K562 (cell line): ENCODE data around the gene FBP1. TPM values are rescaled to one million over a fixed set of nuclear protein-coding genes. Genes with fewer than 3 reads are reported as not detected.

Source experiments
- ATAC-seq: fragments of 200-7000 bp; cut with Tn5 transposase; 3 replicates; pipeline ENCODE4 v1.9.1; 2020; ENCODE audit warnings: moderate library complexity
- BruUV-seq: library from RNA; stranded (reverse); fragments of 400-500 nt; replicated peaks from 2 replicates; lab custom pipeline; 2021; lab: Mats Ljungman, UMichigan
- CTCF ChIA-PET: fragments of 300-600 bp; formaldehyde crosslinking; extraction: SDS; loops from one replicate; lab custom pipeline; 2021; ENCODE audit warnings: low intra/inter-chr PET ratio; lab: Yijun Ruan, JAX
- POLR2A ChIA-PET: fragments of 300-600, 350-650 bp; sonication (Branson Sonifier 250); formaldehyde crosslinking; extraction: SDS; loops from one replicate; lab custom pipeline; 2021; ENCODE audit warnings: antibody characterized with exemption, inconsistent platforms; lab: Yijun Ruan, JAX
- DNase-seq, 4 experiments: peaks; one replicate each; pipeline versions ENCODE4 v3.0.0 to v3.0.0-alpha.2; 2011 to 2018; ENCODE audit warnings: low spot score in 3 of 4, mixed read lengths in 3 of 4; ENCODE audit errors: extremely low read depth in 1 of 4
- FAIRE-seq: peaks from 2 replicates; lab custom pipeline; 2011; peaks lifted over from hg19 to GRCh38; lab: Jason Lieb, UNC
- H2AFZ ChIP-seq: 2 replicates; pipeline ENCODE4 v1.6.0; 2011; ENCODE audit warnings: low read depth, low read length, control low read depth, inconsistent platforms
- H3K27ac ChIP-seq: fragments of 200-600 bp; 3 replicates; pipeline ENCODE4 v1.8.0; 2011; ENCODE audit warnings: low read depth, mild to moderate bottlenecking, control low read depth, inconsistent platforms, low read length, moderate library complexity, mixed read lengths; ENCODE audit errors: extremely low read depth
- H3K27me3 ChIP-seq, 2 experiments: fragments of 300-600 bp in 1 of 2; 2 replicates in 1 of 2; 3 replicates in 1 of 2; pipeline versions ENCODE4 v1.6.0 to v1.8.0; 2011; ENCODE audit warnings: inconsistent platforms in 2 of 2, low read length in 2 of 2, mild to moderate bottlenecking in 1 of 2, mixed read lengths in 1 of 2, moderate library complexity in 1 of 2; ENCODE audit not compliant: control insufficient read depth in 2 of 2, insufficient read depth in 2 of 2
- H3K36me3 ChIP-seq: fragments of 300-600 bp; 3 replicates; pipeline ENCODE4 v1.8.0; 2011; ENCODE audit warnings: mild to moderate bottlenecking, low read length, inconsistent platforms; ENCODE audit not compliant: control insufficient read depth, insufficient read depth
- H3K4me1 ChIP-seq, 2 experiments: fragments of 200-600 bp in 1 of 2; replicated peaks in 1 of 2; 2 replicates in 1 of 2; 3 replicates in 1 of 2; pipeline versions ENCODE4 v1.5.1 to v1.8.0; 2011; ENCODE audit warnings: inconsistent platforms in 2 of 2, low read length in 2 of 2, mild to moderate bottlenecking in 1 of 2, mixed read lengths in 1 of 2, moderate library complexity in 1 of 2; ENCODE audit not compliant: control insufficient read depth in 2 of 2, insufficient read depth in 2 of 2
- H3K4me2 ChIP-seq: 2 replicates; pipeline ENCODE4 v1.6.1; 2011; ENCODE audit warnings: low read length, control low read depth, inconsistent platforms, mixed read lengths; ENCODE audit not compliant: insufficient read depth
- H3K4me3 ChIP-seq: fragments of 200-600 bp; sonication (generic), shearing (Covaris generic); 2 replicates; pipeline ENCODE4 v1.5.1; 2016; ENCODE audit warnings: control low read depth, inconsistent platforms
- H3K79me2 ChIP-seq: fragments of 200-600 bp; 3 replicates; pipeline ENCODE4 v1.8.0; 2011; ENCODE audit warnings: low read length, inconsistent platforms; ENCODE audit not compliant: control insufficient read depth, insufficient read depth
- H3K9ac ChIP-seq, 2 experiments: 2 replicates each; pipeline versions ENCODE4 v1.6.0 to v1.6.1; 2011; ENCODE audit warnings: low read depth in 2 of 2, low read length in 2 of 2, control low read depth in 1 of 2, inconsistent platforms in 1 of 2, mild to moderate bottlenecking in 1 of 2, mixed read lengths in 1 of 2; ENCODE audit not compliant: insufficient read depth in 1 of 2
- H3K9me1 ChIP-seq: one replicate; pipeline ENCODE4 v1.6.0; 2011; ENCODE audit warnings: inconsistent platforms, mild to moderate bottlenecking, low read length, moderate library complexity; ENCODE audit not compliant: control insufficient read depth, insufficient read depth
- H3K9me3 ChIP-seq: replicated peaks from 2 replicates; pipeline ENCODE4 v1.5.1; 2011; ENCODE audit warnings: low read depth, low read length, inconsistent platforms; ENCODE audit not compliant: control insufficient read depth, insufficient read depth
- H4K20me1 ChIP-seq: replicated peaks from 2 replicates; pipeline ENCODE4 v1.6.1; 2011; ENCODE audit warnings: low read length, inconsistent platforms, mixed read lengths; ENCODE audit not compliant: control insufficient read depth, insufficient read depth
- CREB1 ChIP-seq, 2 experiments: sonication (generic) in 1 of 2; formaldehyde crosslinking in 1 of 2; IDR thresholded peaks; 2 replicates each; pipeline versions ENCODE4 v1.6.1 to v1.8.0; 2012 to 2022; ENCODE audit warnings: inconsistent platforms in 1 of 2, mild to moderate bottlenecking in 1 of 2, missing genetic modification reagents in 1 of 2, moderate library complexity in 1 of 2
- E2F8 ChIP-seq: fragments of 450-650 bp; IDR thresholded peaks from 2 replicates; pipeline ENCODE4 v1.7.1; 2018; ENCODE audit warnings: mild to moderate bottlenecking, low read depth; ENCODE audit not compliant: partially characterized antibody
- HOXB6 ChIP-seq: fragments of 250-450 bp; sonication (Bioruptor Pico); IDR thresholded peaks from 2 replicates; pipeline ENCODE4 v1.5.1; 2022; ENCODE audit warnings: mild to moderate bottlenecking, borderline replicate concordance
- ILK ChIP-seq: fragments of 450-650 bp; IDR thresholded peaks from 2 replicates; pipeline ENCODE4 v1.6.1; 2016; ENCODE audit warnings: missing genetic modification characterization, low read depth, mild to moderate bottlenecking, missing compliant biosample characterization, moderate library complexity, borderline replicate concordance
- NFE2 ChIP-seq: IDR thresholded peaks from 2 replicates; pipeline ENCODE4 v1.6.1; 2014; ENCODE audit warnings: antibody characterized with exemption, low read depth
- TAF9B ChIP-seq: fragments of 450-650 bp; IDR thresholded peaks from 2 replicates; pipeline ENCODE4 v1.6.1; 2018; ENCODE audit warnings: mild to moderate bottlenecking; ENCODE audit not compliant: partially characterized antibody
- TBL1XR1 ChIP-seq, 2 experiments: IDR thresholded peaks; 2 replicates each; pipeline ENCODE4 v1.6.1; 2012; ENCODE audit warnings: improper control_type of control experiment in 2 of 2, low read length in 2 of 2, mild to moderate bottlenecking in 1 of 2
- U2AF1 ChIP-seq: fragments of 200-400 bp; formaldehyde crosslinking; optimal IDR thresholded peaks from 2 replicates; pipeline ENCODE3; 2017; ENCODE audit warnings: mild to moderate bottlenecking, low read depth, low read length, moderate library complexity
- ZBTB5 ChIP-seq: fragments of 450-650 bp; IDR thresholded peaks from 2 replicates; pipeline ENCODE4 v1.6.1; 2017; ENCODE audit warnings: antibody characterized with exemption
- ZNF444 ChIP-seq: fragments of 250-450 bp; sonication (Bioruptor Pico); IDR thresholded peaks from 2 replicates; pipeline ENCODE4 v1.4.0; 2020; ENCODE audit warnings: mild to moderate bottlenecking, moderate library complexity
- in situ Hi-C: fragments of 300-500 bp; cut with MboI; formaldehyde crosslinking; loops from 4 replicates; pipeline ENCODE4 v1.15.0; 2018; ENCODE audit warnings: inconsistent platforms, mixed read lengths
- intact Hi-C: fragments of 100-400 bp; cut with micrococcal nuclease; formaldehyde crosslinking; loops from 2 replicates; pipeline ENCODE4 v1.14.2; 2022
- polyA plus RNA-seq, 8 experiments: library from polyadenylated mRNA; depleted of rRNA in 4 of 8; stranded (reverse) in 5 of 8; unstranded in 3 of 8; fragments of >200 nt; fragmentation: Nextera tagmentation in 2 of 8; fragmentation: Illumina TruSeq in 1 of 8; extraction: Ambion mirVana in 2 of 8; extraction: Trizol in 1 of 8; gene quantifications; 2 replicates each; pipeline versions ENCODE4 v1.2.1 to v1.2.3, GENCODE V29; 2011 to 2014; ENCODE audit warnings: inconsistent platforms in 1 of 8, missing spikeins in 1 of 8
- total RNA-seq, 7 experiments: library from RNA; depleted of rRNA in 6 of 7; stranded (reverse); fragments of >200 nt in 6 of 7; fragmentation: Illumina TruSeq in 2 of 7; extraction: Trizol in 2 of 7; gene quantifications; 2 replicates each; pipeline versions ENCODE4 v1.2.1 to v1.2.3, GENCODE V29; 2011 to 2021; ENCODE audit warnings: low replicate concordance in 1 of 7

Gene FBP1
- total and polyA plus RNA-seq, 9 of the 15 experiments (the other 6 are each of a cell fraction or from before 2014, with no cell fraction given), result 0.24 TPM; not detected in 8

GRCh38 chr9:94566550-94566949 lies 72.8 kb downstream of the FBP1 start:
- no peak for FAIRE-seq
- in situ Hi-C loops, result no loop called here
- TF ChIP-seq E2F8 (no peak), TBL1XR1 (IDR thresholded peaks at IDR 0.05; ENCODE audit: low read length in 2 of 2) (no peak), ZNF444 (CRISPR knock-in tag) (no peak), CREB1 (IDR thresholded peaks at IDR 0.05) (no peak), CREB1 (CRISPR knock-in tag; IDR thresholded peaks at IDR 0.05) (no peak), TAF9B (no peak), ILK (no peak), ZBTB5 (no peak), HOXB6 (no peak), NFE2 (no peak), U2AF1 (no peak)
- TF ChIP-seq, all 486 proteins: peak for 0
- Histone ChIP-seq H3K79me2 (no peaks in the 10 kb centered on the region), H3K4me1 (no peaks in the 10 kb centered on the region), H3K9ac (no peak overlapping the region), H2AFZ (no peak overlapping the region), H3K4me3 (no peak overlapping the region), H3K9me3 (no peaks in the 10 kb centered on the region), H4K20me1 (no peaks in the 10 kb centered on the region), H3K27me3 (peaks cover 21 to 55% of the 10 kb centered on the region in 2 experiments; a peak in 4 of 5 replicates), H3K27ac (no peak overlapping the region), H3K36me3 (no peaks in the 10 kb centered on the region), H3K4me2 (no peak overlapping the region), H3K9me1 (no peaks in the 10 kb centered on the region)
- DNase-seq (no peak), ATAC-seq (no peak)
- ChIA-PET POLR2A (interaction anchor here (0.6 kb wide), 1 partner anchor 12 kb away, joined by 3 read pairs; no protein-coding TSS in a partner anchor), CTCF (no interaction called here)
- no TSS peak for BruUV-seq
- intact Hi-C loops, result no loop called here
